AG09309 (cell line): ENCODE measurements around the gene CISD1.
"Not testable (repeated sequence)": the region's sequence is repeated elsewhere in the genome, so short reads cannot be mapped to it uniquely, and the experiment has no call there.

Experiments
- DNase-seq: peaks from one replicate; pipeline ENCODE4 v3.0.0-alpha.2; 2010; ENCODE audit warnings: low read depth
- H3K4me3 ChIP-seq: 2 replicates; pipeline ENCODE4 v1.5.1; 2011; ENCODE audit warnings: mild to moderate bottlenecking, low read depth, low read length, moderate library complexity; ENCODE audit not compliant: control insufficient read depth
- CTCF ChIP-seq: IDR thresholded peaks from 2 replicates; pipeline ENCODE4 v1.5.1; 2011; ENCODE audit warnings: mild to moderate bottlenecking, low read depth, low read length, inconsistent platforms; ENCODE audit not compliant: insufficient read depth, control insufficient read depth; ENCODE audit errors: missing control alignments

Gene CISD1

GRCh38 chr10:58240531-58240930 lies 28.4 kb upstream of the CISD1 start:
- no peak overlapping the region for H3K4me3 ChIP-seq
- no peak for DNase-seq
- TF ChIP-seq CTCF: no peak

- TF ChIP-seq CTCF: no peak
- no peak overlapping the region for H3K4me3 ChIP-seq
- peak; percentile 27 for DNase-seq
These were observed 27.6 kb upstream of the CISD1 start for GRCh38 chr10:58241346-58241745.

DNA sequence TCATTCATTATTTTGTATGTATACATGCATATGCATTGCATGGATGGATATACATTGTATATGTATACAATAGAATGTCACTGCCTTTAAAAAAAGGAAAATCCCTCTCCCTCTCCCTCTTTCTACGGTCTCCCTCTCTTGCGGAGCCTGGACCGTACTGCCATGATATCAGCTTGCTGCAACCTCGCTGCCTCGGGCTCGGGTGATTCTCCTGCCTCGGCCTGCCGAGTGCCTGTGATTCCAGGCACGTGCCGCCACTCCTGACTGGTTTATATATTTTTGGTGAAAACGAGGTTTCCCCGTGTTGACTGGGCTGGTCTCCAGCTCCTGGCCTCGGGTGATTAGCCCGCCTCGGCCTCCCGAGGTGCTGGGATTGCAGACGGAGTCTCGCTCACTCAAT lies 25.7 kb upstream of the CISD1 start:
- no peak for TF ChIP-seq CTCF
- DNase-seq: no peak
- H3K4me3 ChIP-seq: no peak overlapping the region

GRCh38 chr10:58243801-58244200 lies 25.2 kb upstream of the CISD1 start:
- not testable (repeated sequence) for H3K4me3 ChIP-seq, DNase-seq

DNA sequence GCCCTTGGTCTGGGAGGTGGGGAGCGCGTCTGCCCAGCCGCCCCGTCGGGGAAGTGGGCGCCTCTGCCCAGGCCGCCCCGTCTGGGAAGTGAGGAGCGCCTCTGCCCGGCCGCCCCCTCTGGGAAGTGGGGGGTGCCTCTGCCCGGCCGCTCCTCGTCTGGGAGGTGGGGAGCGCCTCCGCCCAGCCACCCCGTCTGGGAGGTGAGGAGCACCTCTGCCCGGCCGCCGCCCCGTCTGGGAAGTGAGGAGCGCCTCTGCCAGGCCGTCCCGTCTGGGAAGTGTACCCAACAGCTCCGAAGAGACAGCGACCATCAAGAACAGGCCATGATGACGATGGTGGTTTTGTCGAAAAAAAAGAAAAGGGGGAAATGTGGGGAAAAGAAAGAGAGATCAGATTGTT lies 24.7 kb upstream of the CISD1 start:
- H3K4me3 ChIP-seq, DNase-seq: not testable (repeated sequence)

DNA sequence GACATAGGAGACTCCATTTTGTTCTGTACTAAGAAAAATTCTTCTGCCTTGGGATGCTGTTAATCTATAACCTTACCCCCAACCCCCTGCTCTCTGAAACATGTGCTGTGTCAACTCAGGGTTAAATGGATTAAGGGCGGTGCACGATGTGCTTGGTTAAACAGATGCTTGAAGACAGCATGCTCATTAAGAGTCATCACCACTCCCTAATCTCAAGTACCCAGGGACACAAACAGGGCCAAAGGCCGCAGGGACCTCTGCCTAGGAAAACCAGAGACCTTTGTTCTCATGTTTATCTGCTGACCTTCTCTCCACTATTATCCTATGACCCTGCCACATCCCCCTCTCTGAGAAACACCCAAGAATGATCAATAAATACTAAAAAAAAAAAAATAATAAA lies 24.3 kb upstream of the CISD1 start:
- not testable (repeated sequence) for H3K4me3 ChIP-seq, DNase-seq

DNA sequence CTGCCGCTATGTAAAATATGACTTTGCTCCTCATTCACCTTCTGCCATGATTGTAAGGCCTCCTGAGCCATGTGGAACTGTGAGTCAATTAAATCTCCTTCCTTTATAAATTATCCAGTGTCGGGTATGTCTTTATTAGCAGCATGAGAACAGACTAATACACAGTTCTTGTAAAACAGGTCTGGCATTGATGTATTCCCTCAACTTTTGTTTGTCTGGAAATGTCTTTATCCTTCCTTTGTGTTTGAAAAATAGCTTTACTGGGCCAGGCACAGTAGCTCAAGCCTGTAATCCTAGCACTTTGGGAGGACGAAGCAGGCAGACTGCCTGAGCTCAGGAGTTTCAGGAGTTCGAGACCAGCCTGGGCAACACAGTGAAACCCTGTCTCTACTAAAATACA lies 15.8 kb upstream of the CISD1 start:
- DNase-seq: no peak
- TF ChIP-seq CTCF: no peak
- H3K4me3 ChIP-seq: no peak overlapping the region

GRCh38 chr10:58254644-58255043 lies 14.3 kb upstream of the CISD1 start:
- H3K4me3 ChIP-seq: no peak overlapping the region
- DNase-seq: no peak
- TF ChIP-seq CTCF: no peak

DNA sequence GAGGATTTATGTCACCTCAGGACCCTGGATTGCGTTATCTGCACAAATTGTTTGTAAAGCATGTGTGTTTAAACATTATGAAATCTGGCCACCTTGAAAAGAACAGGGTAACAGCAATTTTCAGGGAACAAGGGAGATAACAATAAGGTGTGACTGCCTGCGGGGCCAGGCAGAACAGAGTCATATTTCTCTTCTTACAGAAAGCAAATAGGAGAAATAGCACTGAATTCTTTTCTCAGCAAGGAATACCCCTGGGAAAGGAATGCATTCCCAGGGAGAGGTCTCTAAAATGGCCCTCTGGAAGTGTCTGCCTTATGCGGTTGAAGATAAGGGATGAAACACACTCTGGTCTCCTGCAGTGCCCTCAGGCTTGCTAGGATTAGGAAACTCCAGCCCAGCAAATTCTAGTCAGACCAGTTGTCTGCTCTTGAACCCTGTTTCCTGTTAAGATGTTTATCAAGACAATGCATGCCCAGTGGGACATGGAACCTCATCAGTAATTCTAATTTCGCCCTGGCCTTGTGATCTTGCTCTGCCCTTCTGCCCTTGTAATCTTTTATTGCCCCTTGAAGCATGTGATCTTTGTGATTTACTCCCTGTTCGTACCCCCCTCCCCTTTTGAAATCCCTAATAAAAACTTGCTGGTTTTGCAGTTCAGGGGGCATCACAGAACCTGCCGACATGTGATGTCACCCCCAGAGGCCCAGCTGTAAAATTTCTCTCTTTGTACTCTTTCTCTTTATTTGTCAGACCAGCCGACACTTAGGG lies 12.8 kb upstream of the CISD1 start:
- H3K4me3 ChIP-seq, DNase-seq: not testable (repeated sequence)
